Adrenal gland (tissue), 12 donors: ENCODE measurements around the gene LCN12. TPM values are rescaled to one million over a fixed set of nuclear protein-coding genes. Genes with fewer than 3 reads are reported as not detected.

Source experiments
- DNase-seq, 7 donors: peaks; one replicate each; pipeline ENCODE4 v3.0.0-alpha.2; 2019 to 2020
- H3K27ac ChIP-seq, 5 donors: fragments of 200-600 bp; sonication (generic) in 4 of 5; 1 replicate in 3 of 5; 2 replicates in 2 of 5; pipeline versions ENCODE4 v1.5.1 to v1.8.0; 2016 to 2020; ENCODE audit warnings: mild to moderate bottlenecking in 1 of 5
- H3K27me3 ChIP-seq: fragments of 200-600 bp; 2 replicates; pipeline ENCODE4 v1.8.0; 2021
- H3K36me3 ChIP-seq, 2 donors: fragments of 200-600 bp; replicated peaks in 1 of 2; 1 replicate in 1 of 2; 2 replicates in 1 of 2; pipeline versions ENCODE4 v1.5.1 to v1.8.0; 2018 to 2022
- H3K4me1 ChIP-seq, 2 donors: fragments of 200-600 bp; replicated peaks in 1 of 2; 1 replicate in 1 of 2; 2 replicates in 1 of 2; pipeline versions ENCODE4 v1.5.1 to v1.8.0; 2018 to 2021
- H3K4me3 ChIP-seq, 4 donors: fragments of 200-600 bp; sonication (generic) in 3 of 4; one replicate each; pipeline ENCODE4 v1.5.1; 2016 to 2018
- H3K9me3 ChIP-seq, 3 donors: fragments of 200-600 bp; sonication (generic) in 1 of 3; replicated peaks in 1 of 3; 1 replicate in 2 of 3; 2 replicates in 1 of 3; pipeline versions ENCODE4 v1.5.1 to v1.8.0; 2016 to 2021
- CTCF ChIP-seq, 6 experiments: fragments of 450-650 bp in 4 of 6; fragments of 200-600 bp in 2 of 6; sonication (generic) in 1 of 6; IDR thresholded peaks; 1 replicate in 5 of 6; 2 replicates in 1 of 6; pipeline versions ENCODE4 v1.5.1 to v1.8.0; 2016 to 2021; ENCODE audit warnings: antibody characterized with exemption in 6 of 6, mild to moderate bottlenecking in 2 of 6, moderate library complexity in 1 of 6
- POLR2A ChIP-seq, 2 donors: fragments of 450-650 bp; IDR thresholded peaks; one replicate each; pipeline ENCODE4 v1.6.1; 2017; ENCODE audit warnings: antibody characterized with exemption in 2 of 2, mild to moderate bottlenecking in 2 of 2, moderate library complexity in 1 of 2
- WGBS, 4 donors: extraction: QIAGEN DNeasy Blood & Tissue Kit in 2 of 4; methylation state at CpG; one replicate each; pipeline versions ENCODE4 v1.1.5 to v1.1.7; 2013 to 2017; 5-methylcytosine and 5-hydroxymethylcytosine counted together
- intact Hi-C, 2 donors: fragments of 100-400 bp; cut with DNase I; formaldehyde crosslinking; loops; one replicate each; pipeline versions ENCODE4 v1.14.1 to v1.15.0; 2022 to 2023
- polyA plus RNA-seq, 3 donors: library from polyadenylated mRNA; stranded (reverse); fragments of 200-250 nt in 2 of 3; fragments of 350-450 nt in 1 of 3; fragmentation: Illumina TruSeq in 1 of 3; extraction: RNeasy Lipid Tissue Mini Kit (QIAGEN cat#74804) in 1 of 3; gene quantifications; one replicate each; pipeline ENCODE4 v1.2.3, GENCODE V29; 2013 to 2014
- total RNA-seq, 9 donors: library from RNA; depleted of rRNA in 4 of 9; stranded (reverse); fragments of >200 nt in 4 of 9; fragments of 120-200 nt in 1 of 9; fragmentation: NEBNext Ultra II Directional in 1 of 9; extraction: Animal tissue kit (Norgen Biotek cat#: 25700) in 1 of 9; gene quantifications; one replicate each; pipeline versions ENCODE4 v1.1.0 to v1.2.4, GENCODE V29; 2013 to 2023
- donor health status: healthy with polysubstance abuse.
- donor health status: Bipolar disorder and iron deficiency.
- donor health status: DM: yes; HTN: yes; CAD: no.
- donor health status: DM: no; HTN: no; CAD: no.
- donor health status: DM: no; HTN: no; CAD: no.
- donor health status: DM: yes; HTN: yes; CAD: no.

The LCN12 gene
- total and polyA plus RNA-seq, 12 donors, result 0.75 to 31.8 (median 4.4) TPM; not detected in 1

GRCh38 chr9:136943291-136944211 lies 8.5 kb upstream of the LCN12 start:
- peak; percentile 48 to 71 (median 59) for DNase-seq
- intact Hi-C loops, result loop anchor here (5.0 to 10.0 kb wide), 4 partner anchors 59 to 99 kb away; partner anchors contain the start of genes AJM1 (in 1 of the 2), FUT7 (in 1 of the 2), MAMDC4 (in 1 of the 2) and PHPT1 (in 1 of the 2)
- peak overlapping the region; percentile 39 to 100 (median 74) for H3K4me3 ChIP-seq
- no peaks in the 10 kb centered on the region for H3K27me3 ChIP-seq
- WGBS, 4 donors, result 16 to 59% (median 16%) methylated on average over 9 to 61 of the region's 61 CpGs; no CpG with 5 or more reads in 1 of the 4 donors
- peaks cover 0 to 40% of the 10 kb centered on the region in 2 donors for H3K36me3 ChIP-seq
- peak overlapping the region; percentile 46 to 99 (median 85) for H3K27ac ChIP-seq
- H3K4me1 ChIP-seq, result peaks cover 21 to 23% of the 10 kb centered on the region in 2 donors
- TF ChIP-seq CTCF (IDR thresholded peaks at IDR 0.05), result no peak
- TF ChIP-seq POLR2A (IDR thresholded peaks at IDR 0.05), result no peak
- no peaks in the 10 kb centered on the region for H3K9me3 ChIP-seq

- Histone ChIP-seq H3K9me3 (no peaks in the 10 kb centered on the region), H3K4me1 (peaks cover 24% of the 10 kb centered on the region in 2 donors), H3K4me3 (peak overlapping the region; percentile 39 to 100 (median 74)), H3K27ac (peak overlapping the region; percentile 46 to 99 (median 85)), H3K27me3 (no peaks in the 10 kb centered on the region), H3K36me3 (peaks cover 0 to 38% of the 10 kb centered on the region in 2 donors)
- intact Hi-C loops, result loop anchor here (5.0 to 10.0 kb wide), 4 partner anchors 59 to 99 kb away; partner anchors contain the start of genes AJM1 (in 1 of the 2), FUT7 (in 1 of the 2), MAMDC4 (in 1 of the 2) and PHPT1 (in 1 of the 2)
- peak in 4 of 7 donors; percentile 44 to 56 (median 49) for DNase-seq
- TF ChIP-seq CTCF (IDR thresholded peaks at IDR 0.05), result no peak
- no peak for TF ChIP-seq POLR2A (IDR thresholded peaks at IDR 0.05)
- WGBS, 4 donors, result 0 to 1% (median 0%) methylated on average over 8 to 45 of the region's 45 CpGs; no CpG with 5 or more reads in 1 of the 4 donors
These were observed 7.9 kb upstream of the LCN12 start for GRCh38 chr9:136944212-136944518.

GRCh38 chr9:136944519-136945332 lies 7.3 kb upstream of the LCN12 start, which contains the start of the genes C8G and FBXW5:
C8G (plus strand) TSS chr9:136945243; CDS start chr9:136945321, 78 bp downstream.
FBXW5 (minus strand) TSS chr9:136944738; CDS start chr9:136944083, 655 bp downstream.
- Histone ChIP-seq H3K27ac (peak within 1 kb of the TSS; percentile 46 to 99 (median 85)), H3K4me3 (peak within 1 kb of the TSS; percentile 39 to 100 (median 74)), H3K36me3 (peaks cover 0 to 33% of the 10 kb centered on the region in 2 donors), H3K4me1 (peaks cover 26% of the 10 kb centered on the region in 2 donors), H3K9me3 (no peaks in the 10 kb centered on the region), H3K27me3 (no peaks in the 10 kb centered on the region)
- intact Hi-C loops, result loop anchor here (5.0 to 10.0 kb wide), 4 partner anchors 60 to 100 kb away; partner anchors contain the start of genes AJM1 (in 1 of the 2), FUT7 (in 1 of the 2), MAMDC4 (in 1 of the 2) and PHPT1 (in 1 of the 2)
- DNase-seq, result peak; percentile 93 to 97 (median 95)
- 4 to 16% (median 9%) methylated on average over 17 to 74 of the region's 74 CpGs for WGBS, 4 donors
- TF ChIP-seq POLR2A (IDR thresholded peaks at IDR 0.05) (peak; percentile 78 to 82), CTCF (IDR thresholded peaks at IDR 0.05) (peak; percentile 85 to 100 (median 98))
